Measurements from ENCODE around the gene EIF2B2. TPM values are rescaled to one million over a fixed set of nuclear protein-coding genes. Genes with fewer than 3 reads are reported as not detected.
"Not testable (repeated sequence)": the region's sequence is repeated elsewhere in the genome, so short reads cannot be mapped to it uniquely, and the experiment has no call there.

EIF2B2 gene
- total RNA-seq, 1 donor from 2014 or later: 31.8 TPM

DNA sequence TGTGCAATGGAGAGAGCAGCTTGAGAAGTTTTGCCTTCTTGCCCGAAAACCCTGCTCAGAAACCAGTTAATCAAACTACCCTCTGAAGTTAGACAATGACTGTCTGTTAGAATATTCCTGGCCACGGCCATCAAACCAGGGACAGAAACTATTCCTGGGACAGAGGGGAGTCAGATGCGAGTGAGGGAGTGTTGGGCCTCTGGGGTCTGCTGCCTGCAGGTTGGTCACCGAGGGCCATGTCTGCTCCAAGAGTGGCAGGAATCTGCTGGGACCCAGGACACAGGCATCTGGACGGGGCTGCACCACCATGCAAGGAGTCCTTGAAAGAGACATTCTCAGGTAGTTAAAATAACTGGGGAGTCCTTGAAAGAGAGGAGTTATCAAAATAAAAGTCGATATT, 16.9 kb upstream of the EIF2B2 start:
- DNase-seq (ENCODE audit: low spot score): no peak
- Mint-ChIP-seq H3K4me1 (ENCODE audit: unreplicated experiment) (peaks cover 33% of the 10 kb centered on the region), H3K27me3 (ENCODE audit: unreplicated experiment) (peaks cover 12% of the 10 kb centered on the region), H3K36me3 (ENCODE audit: low read depth, unreplicated experiment) (no peaks in the 10 kb centered on the region), H3K9me3 (ENCODE audit: unreplicated experiment) (no peaks in the 10 kb centered on the region), H3K4me3 (ENCODE audit: unreplicated experiment) (no peak overlapping the region), H3K27ac (ENCODE audit: unreplicated experiment) (no peak overlapping the region)
- TF ChIP-seq, protein P1, sequence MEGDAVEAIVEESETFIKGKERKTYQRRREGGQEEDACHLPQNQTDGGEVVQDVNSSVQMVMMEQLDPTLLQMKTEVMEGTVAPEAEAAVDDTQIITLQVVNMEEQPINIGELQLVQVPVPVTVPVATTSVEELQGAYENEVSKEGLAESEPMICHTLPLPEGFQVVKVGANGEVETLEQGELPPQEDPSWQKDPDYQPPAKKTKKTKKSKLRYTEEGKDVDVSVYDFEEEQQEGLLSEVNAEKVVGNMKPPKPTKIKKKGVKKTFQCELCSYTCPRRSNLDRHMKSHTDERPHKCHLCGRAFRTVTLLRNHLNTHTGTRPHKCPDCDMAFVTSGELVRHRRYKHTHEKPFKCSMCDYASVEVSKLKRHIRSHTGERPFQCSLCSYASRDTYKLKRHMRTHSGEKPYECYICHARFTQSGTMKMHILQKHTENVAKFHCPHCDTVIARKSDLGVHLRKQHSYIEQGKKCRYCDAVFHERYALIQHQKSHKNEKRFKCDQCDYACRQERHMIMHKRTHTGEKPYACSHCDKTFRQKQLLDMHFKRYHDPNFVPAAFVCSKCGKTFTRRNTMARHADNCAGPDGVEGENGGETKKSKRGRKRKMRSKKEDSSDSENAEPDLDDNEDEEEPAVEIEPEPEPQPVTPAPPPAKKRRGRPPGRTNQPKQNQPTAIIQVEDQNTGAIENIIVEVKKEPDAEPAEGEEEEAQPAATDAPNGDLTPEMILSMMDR (IDR thresholded peaks at IDR 0.05; ENCODE audit: unreplicated experiment): no peak

DNA sequence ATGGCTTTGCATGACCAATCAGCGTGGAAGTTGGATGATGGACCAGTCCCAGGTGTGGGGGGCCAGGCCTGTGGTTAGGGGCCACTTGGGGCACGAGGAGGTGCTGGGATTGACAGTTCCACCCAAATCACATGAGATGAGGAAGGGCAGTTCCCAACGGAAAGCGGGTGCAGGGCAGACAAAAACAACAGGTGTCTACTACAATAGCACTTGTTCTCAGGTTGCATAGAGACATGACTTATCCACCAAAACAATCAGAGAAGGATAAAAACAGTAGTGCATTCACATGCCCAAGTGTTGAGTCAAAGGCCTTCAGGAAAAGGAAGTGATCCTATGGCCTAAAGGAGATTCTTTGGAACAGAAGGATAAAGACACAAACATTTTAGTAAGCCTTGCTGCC, 14.6 kb upstream of the EIF2B2 start:
- Mint-ChIP-seq H3K9me3 (ENCODE audit: unreplicated experiment) (no peaks in the 10 kb centered on the region), H3K27me3 (ENCODE audit: unreplicated experiment) (peaks cover 10% of the 10 kb centered on the region), H3K36me3 (ENCODE audit: low read depth, unreplicated experiment) (no peaks in the 10 kb centered on the region), H3K4me3 (ENCODE audit: unreplicated experiment) (peak overlapping the region; percentile 16), H3K27ac (ENCODE audit: unreplicated experiment) (peak overlapping the region; percentile 97), H3K4me1 (ENCODE audit: unreplicated experiment) (peaks cover 22% of the 10 kb centered on the region)
- no peak for DNase-seq (ENCODE audit: low spot score)
- TF ChIP-seq, protein P1 (IDR thresholded peaks at IDR 0.05; ENCODE audit: unreplicated experiment): no peak

DNA sequence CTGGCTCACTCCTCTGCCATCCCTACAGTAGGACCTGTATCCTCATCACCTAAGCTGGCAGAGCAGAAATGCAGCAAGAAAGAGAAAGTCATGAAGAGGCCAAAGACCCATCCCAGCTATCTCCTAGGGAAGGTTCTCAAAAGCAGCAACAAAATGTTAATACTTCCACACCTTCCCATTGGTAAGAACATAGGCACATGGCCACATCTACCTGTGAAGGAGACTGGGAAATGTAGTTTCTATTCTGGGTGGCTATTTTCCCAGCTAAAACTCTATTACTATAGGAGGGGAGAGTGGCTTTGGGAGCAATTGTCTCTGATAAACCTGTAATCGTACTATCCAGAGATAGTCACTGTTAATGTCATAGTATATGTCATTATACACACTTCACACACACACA, 13.7 kb upstream of the EIF2B2 start:
- Mint-ChIP-seq H3K4me3 (ENCODE audit: unreplicated experiment) (no peak overlapping the region), H3K9me3 (ENCODE audit: unreplicated experiment) (no peaks in the 10 kb centered on the region), H3K4me1 (ENCODE audit: unreplicated experiment) (peaks cover 20% of the 10 kb centered on the region), H3K27ac (ENCODE audit: unreplicated experiment) (peak overlapping the region; percentile 97), H3K27me3 (ENCODE audit: unreplicated experiment) (peaks cover 7% of the 10 kb centered on the region), H3K36me3 (ENCODE audit: low read depth, unreplicated experiment) (no peaks in the 10 kb centered on the region)
- TF ChIP-seq, protein P1 (IDR thresholded peaks at IDR 0.05; ENCODE audit: unreplicated experiment): no peak
- DNase-seq (ENCODE audit: low spot score): no peak

DNA sequence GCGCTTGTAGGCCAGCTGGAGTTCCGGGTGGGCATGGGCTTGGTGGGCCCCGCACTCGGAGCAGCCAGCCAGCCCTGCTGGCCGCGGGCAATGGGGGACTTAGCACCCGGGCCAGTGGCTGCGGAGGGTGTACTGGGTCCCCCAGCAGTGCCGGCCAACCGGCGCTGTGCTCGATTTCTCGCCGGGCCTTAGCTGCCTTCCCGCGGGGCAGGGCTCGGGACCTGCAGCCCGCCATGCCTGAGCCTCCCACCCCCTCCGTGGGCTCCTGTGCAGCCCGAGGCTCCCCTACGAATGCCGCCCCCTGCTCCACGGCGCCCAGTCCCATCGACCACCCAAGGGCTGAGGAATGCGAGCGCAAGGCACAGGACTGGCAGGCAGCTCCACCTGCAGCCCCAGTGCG, 8.5 kb upstream of the EIF2B2 start:
- H3K36me3 Mint-ChIP-seq (ENCODE audit: low read depth, unreplicated experiment); H3K27me3 Mint-ChIP-seq (ENCODE audit: unreplicated experiment); DNase-seq (ENCODE audit: low spot score); H3K4me1 Mint-ChIP-seq (ENCODE audit: unreplicated experiment); H3K4me3 Mint-ChIP-seq (ENCODE audit: unreplicated experiment); H3K27ac Mint-ChIP-seq (ENCODE audit: unreplicated experiment); H3K9me3 Mint-ChIP-seq (ENCODE audit: unreplicated experiment): not testable (repeated sequence)

DNA sequence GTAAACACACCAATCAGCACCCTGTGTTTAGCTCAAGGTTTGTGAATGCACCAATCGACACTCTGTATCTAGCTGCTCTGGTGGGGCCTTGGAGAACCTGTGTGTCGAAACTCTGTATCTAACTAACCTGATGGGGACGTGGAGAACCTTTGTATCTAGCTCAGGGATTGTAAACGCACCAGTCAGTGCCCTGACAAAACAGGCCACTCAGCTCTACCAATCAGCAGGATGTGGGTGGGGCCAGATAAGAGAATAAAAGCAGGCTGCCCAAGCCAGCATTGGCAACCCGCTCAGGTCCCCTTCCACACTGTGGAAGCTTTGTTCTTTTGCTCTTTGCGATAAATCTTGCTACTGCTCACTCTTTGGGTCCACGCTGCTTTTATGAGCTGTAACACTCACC, 6.9 kb upstream of the EIF2B2 start:
- DNase-seq (ENCODE audit: low spot score); H3K4me3 Mint-ChIP-seq (ENCODE audit: unreplicated experiment); H3K9me3 Mint-ChIP-seq (ENCODE audit: unreplicated experiment); H3K36me3 Mint-ChIP-seq (ENCODE audit: low read depth, unreplicated experiment); H3K4me1 Mint-ChIP-seq (ENCODE audit: unreplicated experiment); H3K27ac Mint-ChIP-seq (ENCODE audit: unreplicated experiment); H3K27me3 Mint-ChIP-seq (ENCODE audit: unreplicated experiment): not testable (repeated sequence)

DNA sequence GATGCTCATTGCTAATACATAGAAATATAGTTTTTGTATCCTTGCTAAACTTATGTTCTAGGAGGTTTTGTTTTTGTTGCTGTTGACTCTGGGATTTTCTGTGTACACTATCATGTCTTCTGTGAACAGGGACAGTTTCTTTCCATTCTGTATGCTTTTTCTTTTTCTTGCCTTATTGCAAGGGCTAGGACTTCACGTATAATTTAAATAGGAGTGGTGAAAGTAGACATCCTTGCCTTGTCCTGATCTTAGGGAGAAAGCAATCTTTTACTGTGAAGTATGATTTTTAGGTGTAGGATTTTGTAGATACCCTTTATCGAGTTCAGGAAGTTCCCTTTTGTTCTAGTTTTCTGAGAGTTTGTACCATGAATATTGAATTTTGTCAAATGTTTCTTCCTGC, 1.5 kb upstream of the EIF2B2 start:
- TF ChIP-seq, protein P1 (IDR thresholded peaks at IDR 0.05; ENCODE audit: unreplicated experiment): no peak
- no peak overlapping the region for H3K4me3 Mint-ChIP-seq (ENCODE audit: unreplicated experiment)
- peaks cover 3% of the 10 kb centered on the region for H3K36me3 Mint-ChIP-seq (ENCODE audit: low read depth, unreplicated experiment)
- no peaks in the 10 kb centered on the region for H3K9me3 Mint-ChIP-seq (ENCODE audit: unreplicated experiment)
- no peak for DNase-seq (ENCODE audit: low spot score)
- no peak overlapping the region for H3K27ac Mint-ChIP-seq (ENCODE audit: unreplicated experiment)
- peaks cover 20% of the 10 kb centered on the region for H3K4me1 Mint-ChIP-seq (ENCODE audit: unreplicated experiment)
- H3K27me3 Mint-ChIP-seq (ENCODE audit: unreplicated experiment): peaks cover 3% of the 10 kb centered on the region

Data from endothelial cell (in vitro differentiated cells).